CD4-positive, alpha-beta T cell treated with Interleukin-6 for 4 hours (primary cell): Measurements from ENCODE around the gene FHIT.
"Not testable (repeated sequence)": the region's sequence is repeated elsewhere in the genome, so short reads cannot be mapped to it uniquely, and the experiment has no call there.

Source experiments
- DNase-seq: peaks from one replicate; pipeline ENCODE4 v3.0.0-alpha.2; 2020; ENCODE audit warnings: mixed read lengths

Gene FHIT

GRCh38 chr3:59836531-59836930, 1414.7 kb downstream of the FHIT start:
- DNase-seq, result no peak

- DNase-seq, result no peak
These were observed 1418.5 kb downstream of the FHIT start for GRCh38 chr3:59832702-59833101.

DNA sequence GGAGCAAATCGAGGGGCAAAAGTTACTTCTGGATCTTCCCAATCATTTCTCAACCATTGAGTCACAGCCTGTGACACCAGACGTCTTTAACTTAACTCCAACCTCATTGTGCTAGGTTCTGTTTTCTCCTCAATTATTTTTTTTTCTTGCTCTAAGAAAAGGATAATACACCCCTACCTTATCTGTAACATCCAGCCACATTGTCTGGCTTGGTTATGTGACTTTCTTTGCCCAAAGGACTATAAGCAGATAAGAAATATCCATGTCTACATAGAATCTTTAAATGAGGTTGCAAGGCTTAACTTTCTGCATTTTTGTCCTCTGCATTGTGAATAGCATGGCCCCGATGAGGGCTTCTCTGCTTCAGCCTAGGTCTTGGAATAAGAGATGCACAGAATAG, 1419.0 kb downstream of the FHIT start:
- no peak for DNase-seq

DNA sequence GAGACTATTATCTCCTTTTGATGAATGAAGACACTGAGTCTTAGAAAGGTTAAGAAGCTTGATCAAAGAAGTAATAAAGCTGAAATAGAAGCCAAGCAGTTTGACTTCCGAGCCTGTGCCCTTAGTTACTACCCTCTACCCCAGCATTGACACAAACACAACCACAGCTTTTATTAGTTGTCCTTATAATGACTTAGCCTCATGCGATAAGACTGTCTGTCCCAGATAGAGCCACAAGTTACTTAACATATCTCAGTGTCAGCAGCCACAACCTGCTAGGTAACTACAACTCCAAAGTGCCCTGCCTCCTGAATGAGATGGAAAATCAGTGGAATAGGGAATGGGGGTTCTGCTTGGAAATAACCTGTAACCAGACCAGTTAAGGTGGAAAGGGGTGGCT, 1419.9 kb downstream of the FHIT start:
- no peak for DNase-seq

- no peak for DNase-seq
These were observed 1421.7 kb downstream of the FHIT start for GRCh38 chr3:59829527-59829926.

GRCh38 chr3:59824876-59825275, 1426.4 kb downstream of the FHIT start:
- no peak for DNase-seq

GRCh38 chr3:59821274-59821673, 1430.0 kb downstream of the FHIT start:
- no peak for DNase-seq

- DNase-seq, result no peak
These were observed 1430.8 kb downstream of the FHIT start for GRCh38 chr3:59820352-59820934.

DNA sequence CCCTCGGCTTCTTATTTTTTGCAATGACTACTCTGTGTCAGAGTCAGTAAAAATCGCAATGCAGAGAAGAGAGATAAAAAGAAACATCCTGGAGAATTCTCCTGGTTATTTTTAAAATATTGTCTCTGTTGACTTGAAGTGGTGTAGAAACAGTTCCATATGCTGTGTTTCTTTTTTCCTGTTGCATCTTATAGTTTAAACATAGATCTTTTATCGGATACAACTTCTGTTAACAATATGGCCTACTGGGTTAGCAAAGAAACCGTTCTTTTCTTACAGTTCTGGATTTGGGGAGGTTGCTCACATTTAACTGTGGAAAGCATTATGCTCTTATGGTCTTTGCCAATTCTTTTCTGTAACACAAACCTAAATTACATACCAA, 1432.3 kb downstream of the FHIT start:
- DNase-seq, result no peak

DNA sequence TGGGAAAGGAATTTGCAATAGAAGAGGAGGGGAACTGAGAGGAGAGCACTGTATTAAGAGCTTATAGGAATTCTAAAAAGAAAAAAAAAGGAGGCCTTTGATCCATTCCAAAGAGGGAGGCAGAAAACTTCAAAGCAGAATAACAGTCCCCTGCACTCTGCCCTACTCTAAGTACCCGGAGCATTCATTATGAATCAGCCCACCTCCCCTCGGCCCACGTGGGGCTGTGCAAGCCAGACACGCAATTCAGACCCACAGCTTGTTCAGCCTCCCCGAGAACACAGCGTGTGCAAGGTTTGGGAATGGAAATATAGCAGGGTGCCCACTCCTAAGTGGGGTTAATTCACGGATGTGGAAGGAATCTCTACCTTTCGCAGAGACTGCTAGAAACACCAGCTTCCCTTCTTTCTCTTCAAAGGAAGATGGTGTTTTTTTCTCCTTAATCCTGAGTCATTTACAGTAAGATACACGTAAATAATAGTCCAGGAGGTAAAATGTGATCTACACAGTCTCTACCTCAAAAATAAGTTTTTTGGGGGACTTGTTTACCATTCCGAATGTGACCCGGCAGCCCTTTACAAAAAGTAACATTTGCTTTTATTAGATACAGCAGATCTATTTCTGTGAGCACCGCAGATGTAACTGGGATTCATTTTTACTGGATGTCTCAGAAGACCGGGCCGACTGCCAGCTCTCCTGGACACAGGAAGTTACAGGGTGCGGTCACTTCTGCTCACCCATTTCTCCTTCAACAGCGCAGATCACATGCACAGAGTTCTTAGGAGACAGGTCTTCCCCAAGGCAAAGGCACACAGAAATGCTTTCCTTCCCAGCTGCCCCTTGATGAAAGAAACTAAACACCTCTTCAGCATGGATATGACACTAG, 1433.0 kb downstream of the FHIT start:
- no peak for DNase-seq

DNA sequence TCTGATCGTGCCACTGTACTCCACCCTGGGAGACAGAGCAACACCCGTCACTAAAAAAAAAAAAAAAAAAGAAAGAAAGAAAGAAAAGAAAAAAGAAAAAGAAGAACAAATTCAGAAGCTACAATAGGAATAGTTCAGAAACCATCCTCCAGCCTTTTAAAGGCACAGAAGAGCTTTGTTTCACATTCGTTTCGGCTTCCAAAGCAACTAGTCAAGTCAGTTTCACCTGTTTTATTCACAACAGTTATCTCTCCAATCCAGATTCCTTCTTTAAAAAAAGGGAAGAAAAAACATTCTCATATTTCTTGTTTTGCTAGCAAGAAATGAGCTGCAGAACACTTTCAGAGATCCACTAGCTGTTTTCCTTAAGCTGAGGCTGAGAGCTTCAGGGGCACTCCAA, 1433.7 kb downstream of the FHIT start:
- DNase-seq, result no peak

- no peak for DNase-seq
These were observed 1434.9 kb downstream of the FHIT start for GRCh38 chr3:59816312-59816711.

- no peak for DNase-seq
These were observed 1438.1 kb downstream of the FHIT start for GRCh38 chr3:59813148-59813538.

- DNase-seq, result no peak
These were observed 1438.8 kb downstream of the FHIT start for GRCh38 chr3:59812237-59813147.

GRCh38 chr3:59811160-59811559, 1440.1 kb downstream of the FHIT start:
- no peak for DNase-seq

- DNase-seq, result no peak
These were observed 1440.6 kb downstream of the FHIT start for GRCh38 chr3:59810606-59811005.

DNA sequence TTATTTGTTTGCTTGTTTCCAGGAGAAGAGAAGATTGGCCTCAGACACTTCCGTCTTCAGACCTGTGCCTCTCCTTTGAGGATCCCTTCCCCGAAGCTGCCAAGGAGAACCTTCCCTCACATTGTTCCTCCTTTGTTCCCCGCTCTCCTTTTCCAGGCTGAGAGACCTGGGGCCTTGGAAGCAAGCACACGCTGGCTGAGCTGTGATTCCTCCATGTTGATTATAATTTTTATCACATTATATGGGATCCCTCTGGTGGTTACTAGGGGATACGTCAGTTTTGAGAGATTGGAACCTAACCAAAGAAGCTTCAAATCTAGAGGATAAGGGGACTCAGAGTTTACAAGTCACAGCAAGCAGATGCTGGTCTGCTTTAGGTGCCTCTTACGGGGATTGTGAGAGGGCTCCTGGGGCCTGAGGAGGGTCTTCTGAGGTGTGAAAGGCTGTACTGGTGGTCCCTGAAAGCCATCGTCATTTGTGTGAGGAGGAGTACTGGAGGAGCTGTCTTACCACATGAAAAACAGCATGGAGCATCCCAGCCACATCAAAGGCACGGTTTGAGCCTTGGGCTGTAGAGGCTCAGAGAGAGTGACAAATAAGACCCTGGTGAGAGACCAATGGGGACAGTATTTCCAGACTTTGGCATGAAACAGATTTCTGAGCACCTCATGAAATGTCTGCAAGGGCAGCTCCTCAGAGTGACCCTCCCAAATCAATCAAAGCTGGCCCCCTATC, 1441.4 kb downstream of the FHIT start:
- no peak for DNase-seq

GRCh38 chr3:59809016-59809415, 1442.2 kb downstream of the FHIT start:
- DNase-seq, result no peak

DNA sequence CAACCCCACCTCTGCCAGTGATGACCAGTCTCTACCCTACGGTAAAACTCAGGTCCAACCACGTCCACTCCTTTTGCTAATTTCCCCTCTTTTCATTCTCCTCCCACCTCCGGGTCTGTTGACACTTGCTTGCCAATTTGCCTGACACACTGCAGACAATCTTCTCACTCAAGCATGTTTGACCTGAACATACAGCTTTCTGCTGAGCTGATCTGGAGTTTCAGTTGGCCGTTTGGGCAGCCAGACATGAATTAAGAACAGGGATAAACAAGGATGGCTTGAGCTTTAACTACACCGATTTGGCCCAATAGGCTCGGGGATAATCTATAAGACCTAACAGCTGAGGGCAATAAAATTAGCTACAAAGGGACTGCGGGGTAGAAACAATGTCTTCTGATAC, 1442.8 kb downstream of the FHIT start:
- no peak for DNase-seq

GRCh38 chr3:59803268-59803667, 1448.0 kb downstream of the FHIT start:
- DNase-seq, result no peak

GRCh38 chr3:59802453-59802852, 1448.8 kb downstream of the FHIT start:
- not testable (repeated sequence) for DNase-seq

DNA sequence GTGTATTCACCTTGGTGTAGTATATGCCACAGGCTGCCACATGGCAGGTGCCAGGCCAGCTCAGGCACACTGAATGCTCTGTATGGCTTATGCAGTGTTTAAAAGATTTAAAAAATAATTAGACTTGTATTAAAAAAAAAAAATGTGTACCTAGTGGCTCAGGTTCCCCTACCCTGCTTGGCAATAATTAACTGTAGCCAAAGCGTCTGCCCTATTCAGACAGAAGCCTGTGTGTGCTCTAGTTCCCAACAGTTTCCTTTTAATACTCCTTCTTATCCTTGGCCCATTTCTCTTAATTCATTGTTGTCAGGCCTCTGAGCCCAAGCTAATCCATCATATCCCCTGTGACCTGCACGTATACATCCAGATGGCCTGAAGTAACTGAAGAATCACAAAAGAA, 1449.2 kb downstream of the FHIT start:
- no peak for DNase-seq

DNA sequence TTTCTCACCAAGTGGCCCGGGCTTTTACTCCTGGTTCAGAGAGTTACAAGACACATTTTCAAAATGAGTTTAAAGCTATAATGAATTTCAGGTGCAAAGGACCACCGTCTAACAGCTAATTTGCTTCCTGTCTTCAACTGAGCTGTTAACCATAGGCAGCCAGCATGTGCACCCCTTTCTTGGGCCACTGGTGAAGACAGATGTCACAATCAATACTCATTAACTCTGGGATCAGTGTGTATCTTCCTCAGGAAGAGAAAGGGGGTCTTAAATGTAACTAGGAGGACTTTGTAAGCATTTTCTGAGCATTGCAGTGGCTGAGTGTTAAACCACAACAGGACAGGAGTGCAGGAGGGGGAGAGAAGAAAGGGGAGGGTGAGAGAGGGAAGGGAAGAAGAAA, 1450.8 kb downstream of the FHIT start:
- no peak for DNase-seq
